GM12878 (cell line): Measurements from ENCODE around the gene DISC1. TPM values are rescaled to one million over a fixed set of nuclear protein-coding genes. Genes with fewer than 3 reads are reported as not detected.

Source experiments
- ATAC-seq: fragments of 200-7000 bp; cut with Tn5 transposase; 3 replicates; pipeline ENCODE4 v1.9.1; 2020; ENCODE audit warnings: mild to moderate bottlenecking, moderate library complexity
- BruUV-seq: library from RNA; stranded (reverse); fragments of 400-500 nt; replicated peaks from 2 replicates; lab custom pipeline; 2021; lab: Mats Ljungman, UMichigan
- CTCF ChIA-PET: fragments of 300-600 bp; sonication (Branson Sonifier 250); formaldehyde crosslinking; extraction: SDS; loops from one replicate; lab custom pipeline; 2021; ENCODE audit warnings: inconsistent platforms; lab: Yijun Ruan, JAX
- POLR2A ChIA-PET: fragments of 350-600 bp; formaldehyde crosslinking; extraction: SDS; loops from one replicate; lab custom pipeline; 2021; ENCODE audit warnings: inconsistent platforms; lab: Charles Lee
- RAD21 ChIA-PET: fragments of 300-600 bp; sonication (Branson Sonifier 250); formaldehyde crosslinking; loops from one replicate; lab custom pipeline; 2023; ENCODE audit warnings: antibody characterized with exemption; ENCODE audit not compliant: unreplicated experiment; lab: Charles Lee
- SMC1A ChIA-PET: fragments of 300-600 bp; sonication (Branson Sonifier 250); formaldehyde crosslinking; loops from one replicate; lab custom pipeline; 2023; ENCODE audit not compliant: unreplicated experiment, uncharacterized antibody; lab: Charles Lee
- DNase-seq: peaks from one replicate; pipeline ENCODE4 v3.0.0-alpha.2; 2011; ENCODE audit warnings: low read depth, low spot score
- FAIRE-seq: peaks from 3 replicates; lab custom pipeline; 2011; peaks lifted over from hg19 to GRCh38; lab: Jason Lieb, UNC
- H2AFZ ChIP-seq: 2 replicates; pipeline ENCODE4 v1.6.0; 2011; ENCODE audit warnings: low read depth, low read length, control low read depth; ENCODE audit not compliant: control insufficient read depth
- H3K27ac ChIP-seq: 2 replicates; pipeline ENCODE4 v1.5.1; 2011; ENCODE audit warnings: control low read depth; ENCODE audit not compliant: control insufficient read depth, insufficient read depth
- H3K27me3 ChIP-seq, 2 experiments: replicated peaks in 1 of 2; 2 replicates each; pipeline versions ENCODE4 v1.6.0 to v1.6.1; 2011; ENCODE audit warnings: low read length in 1 of 2; ENCODE audit not compliant: control insufficient read depth in 2 of 2, insufficient read depth in 2 of 2
- H3K36me3 ChIP-seq, 2 experiments: 2 replicates each; pipeline ENCODE4 v1.5.1; 2011; ENCODE audit warnings: low read length in 1 of 2; ENCODE audit not compliant: control insufficient read depth in 2 of 2, insufficient read depth in 2 of 2
- H3K4me1 ChIP-seq: 2 replicates; pipeline ENCODE4 v1.6.1; 2011; ENCODE audit warnings: mild to moderate bottlenecking, low read length, moderate library complexity, mixed read lengths; ENCODE audit not compliant: control insufficient read depth, insufficient read depth
- H3K4me2 ChIP-seq: 2 replicates; pipeline ENCODE4 v1.6.0; 2011; ENCODE audit warnings: control low read depth; ENCODE audit not compliant: control insufficient read depth, insufficient read depth
- H3K4me3 ChIP-seq: fragments of 200-600 bp; sonication (generic); 2 replicates; pipeline ENCODE4 v1.5.1; 2016
- H3K79me2 ChIP-seq: 2 replicates; pipeline ENCODE4 v1.6.0; 2011; ENCODE audit warnings: low read length; ENCODE audit not compliant: control insufficient read depth, insufficient read depth
- H3K9ac ChIP-seq: 2 replicates; pipeline ENCODE4 v1.8.0; 2011; ENCODE audit warnings: low read length, control low read depth, mixed read lengths; ENCODE audit not compliant: control insufficient read depth, insufficient read depth
- H3K9me3 ChIP-seq: replicated peaks from 3 replicates; pipeline ENCODE4 v1.5.1; 2011; ENCODE audit warnings: mild to moderate bottlenecking, low read length; ENCODE audit not compliant: control insufficient read depth, insufficient read depth
- H4K20me1 ChIP-seq: 2 replicates; pipeline ENCODE4 v1.6.0; 2011; ENCODE audit not compliant: control insufficient read depth, insufficient read depth
- CTCF ChIP-seq, 3 experiments: IDR thresholded peaks in 2 of 3; conservative IDR thresholded peaks in 1 of 3; 2 replicates each; pipeline ENCODE4 v1.5.1; 2011; ENCODE audit warnings: low read depth in 3 of 3, low read length in 3 of 3, mild to moderate bottlenecking in 3 of 3, control low read depth in 2 of 3, moderate library complexity in 2 of 3, inconsistent platforms in 1 of 3, mixed read lengths in 1 of 3; ENCODE audit not compliant: control insufficient read depth in 2 of 3, insufficient read depth in 1 of 3; ENCODE audit errors: extremely low read depth in 1 of 3
- POLR2A ChIP-seq: IDR thresholded peaks from 2 replicates; pipeline ENCODE4 v1.6.1; 2011; ENCODE audit warnings: low read depth, mild to moderate bottlenecking, low read length
- RAD21 ChIP-seq: IDR thresholded peaks from 2 replicates; pipeline ENCODE4 v1.6.1; 2011; ENCODE audit warnings: mild to moderate bottlenecking, low read depth, low read length, moderate library complexity; ENCODE audit not compliant: insufficient read depth
- RELA ChIP-seq: fragments of 450-650 bp; IDR thresholded peaks from 2 replicates; pipeline ENCODE4 v1.8.0; 2014; ENCODE audit warnings: borderline replicate concordance; ENCODE audit not compliant: partially characterized antibody
- SMC3 ChIP-seq: IDR thresholded peaks from 2 replicates; pipeline ENCODE4 v1.6.1; 2011; ENCODE audit warnings: low read length, improper control_type of control experiment, borderline replicate concordance
- YBX1 ChIP-seq: fragments of 450-650 bp; IDR thresholded peaks from 2 replicates; pipeline ENCODE4 v1.6.1; 2016; ENCODE audit warnings: antibody characterized with exemption
- ZNF24 ChIP-seq: fragments of 450-650 bp; IDR thresholded peaks from 2 replicates; pipeline ENCODE4 v1.6.1; 2017; ENCODE audit warnings: antibody characterized with exemption, mild to moderate bottlenecking
- WGBS: methylation state at CpG from one replicate; pipeline ENCODE4 v1.1.6; 2016; ENCODE audit warnings: low lambda C conversion rate; ENCODE audit not compliant: insufficient replicate concordance, insufficient coverage; ENCODE audit errors: missing lambda C conversion rate; 5-methylcytosine and 5-hydroxymethylcytosine counted together
- in situ Hi-C: fragments of 300-500 bp; cut with MboI; formaldehyde crosslinking; loops from 9 replicates; pipeline ENCODE4 v1.14.3; 2018; ENCODE audit warnings: mixed read lengths
- intact Hi-C: fragments of 100-400 bp; cut with micrococcal nuclease; formaldehyde crosslinking; loops from one replicate; pipeline ENCODE4 v1.14.2; 2022; ENCODE audit not compliant: unreplicated experiment
- polyA plus RNA-seq, 11 experiments: library from polyadenylated mRNA; depleted of rRNA in 4 of 11; unstranded in 6 of 11; stranded (reverse) in 5 of 11; fragments of >200 nt; fragmentation: Nextera tagmentation in 4 of 11; fragmentation: Illumina TruSeq in 1 of 11; extraction: Ambion mirVana in 4 of 11; extraction: Trizol in 1 of 11; gene quantifications; 1 replicate in 1 of 11; 2 replicates in 10 of 11; pipeline versions ENCODE4 v1.2.1 to v1.2.3, GENCODE V29; 2011 to 2016; ENCODE audit warnings: inconsistent platforms in 2 of 11, missing spikeins in 2 of 11, low read depth in 1 of 11
- total RNA-seq, 4 experiments: library from RNA; depleted of rRNA in 3 of 4; stranded (reverse); fragments of >200 nt in 3 of 4; fragmentation: Illumina TruSeq in 1 of 4; extraction: Trizol in 1 of 4; gene quantifications; 2 replicates each; pipeline versions ENCODE4 v1.2.1 to v1.2.3, GENCODE V29; 2013 to 2021
- TF ChIP-seq, protein P1 (sequence below): fragments of 450-650 bp; IDR thresholded peaks from 2 replicates; pipeline ENCODE4 v1.6.1; 2017; ENCODE audit warnings: borderline replicate concordance
- TF ChIP-seq, protein P2 (sequence below): fragments of 450-650 bp; IDR thresholded peaks from 2 replicates; pipeline ENCODE4 v1.6.1; 2017; ENCODE audit warnings: mild to moderate bottlenecking, low read depth, inconsistent platforms; ENCODE audit not compliant: poor library complexity, severe bottlenecking

The DISC1 gene
- total and polyA plus RNA-seq, 10 of the 15 experiments (the other 5 are each of a cell fraction or from before 2014, with no cell fraction given): 0.05 to 0.72 (median 0.19) TPM; not detected in 1

DNA sequence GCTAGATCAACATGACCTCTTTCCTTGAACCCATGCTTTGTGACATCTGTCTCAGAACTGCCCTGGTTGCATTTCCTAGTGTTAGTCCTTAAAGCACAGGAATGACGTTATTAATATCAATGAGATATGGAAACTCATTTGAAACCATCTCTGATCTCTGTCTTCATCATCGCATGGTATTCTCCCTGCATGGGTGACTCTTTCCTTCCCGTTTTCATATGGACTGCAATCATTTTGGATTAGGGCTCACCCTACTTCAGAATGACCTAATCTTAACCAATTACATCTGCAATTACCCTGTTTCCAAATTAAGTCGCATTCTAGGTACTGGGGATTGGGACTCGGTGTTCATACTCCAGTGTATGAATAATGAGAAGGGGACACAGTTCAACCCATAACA is 41.7 kb upstream of the DISC1 start:
- WGBS: 58% methylated on average over 5 of the region's 5 CpGs
- Histone ChIP-seq H3K4me1 (no peaks in the 10 kb centered on the region), H4K20me1 (no peaks in the 10 kb centered on the region), H3K27ac (no peak overlapping the region), H3K36me3 (no peaks in the 10 kb centered on the region), H3K27me3 (no peaks in the 10 kb centered on the region), H2AFZ (no peak overlapping the region), H3K9me3 (no peaks in the 10 kb centered on the region), H3K4me2 (no peak overlapping the region), H3K9ac (no peak overlapping the region), H3K4me3 (no peak overlapping the region), H3K79me2 (no peaks in the 10 kb centered on the region)
- no peak for ATAC-seq
- TF ChIP-seq RELA (no peak), ZNF24 (no peak), POLR2A (no peak)
- RAD21 ChIA-PET: interaction anchor here (1.2 to 1.8 kb wide), 2 partner anchors 226 to 228 kb away, joined by 3 to 7 read pairs; no protein-coding TSS in a partner anchor
- SMC1A ChIA-PET: interaction anchor here (1.5 kb wide), 1 partner anchor 228 kb away, joined by 5 read pairs; no protein-coding TSS in a partner anchor
- CTCF ChIA-PET: interaction anchor here (0.8 to 1.6 kb wide), 7 partner anchors 8 to 230 kb away, joined by 3 to 13 read pairs (median 4); no protein-coding TSS in a partner anchor
- no peak for DNase-seq
- POLR2A ChIA-PET: no interaction called here
- FAIRE-seq: no peak
- in situ Hi-C loops: loop anchor here (5.0 kb wide), 1 partner anchor 223 kb away; no protein-coding TSS in a partner anchor
- no TSS peak for BruUV-seq
- intact Hi-C loops: no loop called here

DNA sequence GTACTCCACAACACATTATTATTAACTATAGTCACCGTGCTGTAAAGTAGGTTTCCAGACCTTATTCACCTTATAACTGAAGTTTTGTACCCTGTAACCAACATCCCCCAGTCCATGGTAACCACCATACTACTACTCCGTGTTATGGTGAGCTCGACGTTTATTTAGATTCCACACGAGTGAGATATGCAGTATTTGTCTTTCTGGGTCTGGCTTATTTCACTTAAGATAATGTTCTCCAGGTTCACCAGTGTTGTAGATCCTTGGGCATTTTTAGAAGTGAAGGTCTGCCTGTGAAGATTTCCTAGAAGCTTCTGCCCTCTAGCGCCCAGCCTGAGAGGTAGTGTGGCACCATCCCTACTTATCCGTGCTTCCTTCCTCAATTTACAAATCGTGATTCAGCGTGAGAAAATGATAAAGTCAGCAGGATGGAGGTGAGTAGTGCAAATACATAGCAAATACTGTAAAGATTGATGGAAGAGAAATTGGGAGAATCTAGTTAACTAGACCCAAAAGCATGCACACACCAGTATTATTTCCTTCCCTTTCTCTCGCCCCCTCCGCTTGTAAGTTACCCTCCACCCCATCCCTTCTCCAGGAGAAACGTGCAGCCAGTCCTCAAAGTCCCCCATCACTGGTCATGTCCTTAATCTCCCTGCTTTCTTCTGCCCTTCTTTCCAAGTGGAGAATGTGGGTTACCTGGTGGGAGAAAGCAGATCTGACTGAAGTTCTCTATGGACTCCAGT is 36.0 kb upstream of the DISC1 start:
- intact Hi-C loops (loop anchor here (1.0 to 5.0 kb wide), 2 partner anchors 173 to 232 kb away; no protein-coding TSS in a partner anchor), in situ Hi-C loops (no loop called here)
- ATAC-seq: peak; percentile 93

More for the DNA sequence above, 36.0 kb upstream of the DISC1 start:
- H3K27ac ChIP-seq: no peak overlapping the region
- no peaks in the 10 kb centered on the region for H3K4me1 ChIP-seq
- no peak for DNase-seq
- H3K9me3 ChIP-seq: no peaks in the 10 kb centered on the region; the same call in 2 of the 3 replicates
- no peaks in the 10 kb centered on the region for H3K79me2 ChIP-seq
- no peak overlapping the region for H3K9ac ChIP-seq
- CTCF ChIA-PET: interaction anchor here (0.5 to 3.6 kb wide), 7 partner anchors 13 to 965 kb away, joined by 3 to 22 read pairs (median 5); no protein-coding TSS in a partner anchor
- no peak overlapping the region for H3K4me3 ChIP-seq
- peak; percentile 97 for FAIRE-seq
- POLR2A ChIA-PET: interaction anchor here (0.6 kb wide), 1 partner anchor 305 kb away, joined by 3 read pairs; no protein-coding TSS in a partner anchor
- no peak overlapping the region for H3K4me2 ChIP-seq
- H3K36me3 ChIP-seq: no peaks in the 10 kb centered on the region
- H4K20me1 ChIP-seq: no peaks in the 10 kb centered on the region
- H3K27me3 ChIP-seq: no peaks in the 10 kb centered on the region
- no TSS peak for BruUV-seq
- WGBS: 29% methylated on average over 12 of the region's 12 CpGs
- SMC1A ChIA-PET: interaction anchor here (0.9 to 2.4 kb wide), 3 partner anchors 8 to 375 kb away, joined by 3 to 5 read pairs (median 4); no protein-coding TSS in a partner anchor
- TF ChIP-seq, protein P1, sequence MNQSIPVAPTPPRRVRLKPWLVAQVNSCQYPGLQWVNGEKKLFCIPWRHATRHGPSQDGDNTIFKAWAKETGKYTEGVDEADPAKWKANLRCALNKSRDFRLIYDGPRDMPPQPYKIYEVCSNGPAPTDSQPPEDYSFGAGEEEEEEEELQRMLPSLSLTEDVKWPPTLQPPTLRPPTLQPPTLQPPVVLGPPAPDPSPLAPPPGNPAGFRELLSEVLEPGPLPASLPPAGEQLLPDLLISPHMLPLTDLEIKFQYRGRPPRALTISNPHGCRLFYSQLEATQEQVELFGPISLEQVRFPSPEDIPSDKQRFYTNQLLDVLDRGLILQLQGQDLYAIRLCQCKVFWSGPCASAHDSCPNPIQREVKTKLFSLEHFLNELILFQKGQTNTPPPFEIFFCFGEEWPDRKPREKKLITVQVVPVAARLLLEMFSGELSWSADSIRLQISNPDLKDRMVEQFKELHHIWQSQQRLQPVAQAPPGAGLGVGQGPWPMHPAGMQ: no peak
- TF ChIP-seq CTCF (IDR thresholded peaks at IDR 0.05 in 2 of 3, conservative IDR thresholded peaks at IDR 0.05 in 1 of 3; ENCODE audit: control insufficient read depth in 2 of 3, extremely low read depth in 1 of 3, insufficient read depth in 1 of 3, low read depth in 3 of 3, low read length in 3 of 3): peak; percentile 74 to 88 (median 80)
- TF ChIP-seq, protein P2, sequence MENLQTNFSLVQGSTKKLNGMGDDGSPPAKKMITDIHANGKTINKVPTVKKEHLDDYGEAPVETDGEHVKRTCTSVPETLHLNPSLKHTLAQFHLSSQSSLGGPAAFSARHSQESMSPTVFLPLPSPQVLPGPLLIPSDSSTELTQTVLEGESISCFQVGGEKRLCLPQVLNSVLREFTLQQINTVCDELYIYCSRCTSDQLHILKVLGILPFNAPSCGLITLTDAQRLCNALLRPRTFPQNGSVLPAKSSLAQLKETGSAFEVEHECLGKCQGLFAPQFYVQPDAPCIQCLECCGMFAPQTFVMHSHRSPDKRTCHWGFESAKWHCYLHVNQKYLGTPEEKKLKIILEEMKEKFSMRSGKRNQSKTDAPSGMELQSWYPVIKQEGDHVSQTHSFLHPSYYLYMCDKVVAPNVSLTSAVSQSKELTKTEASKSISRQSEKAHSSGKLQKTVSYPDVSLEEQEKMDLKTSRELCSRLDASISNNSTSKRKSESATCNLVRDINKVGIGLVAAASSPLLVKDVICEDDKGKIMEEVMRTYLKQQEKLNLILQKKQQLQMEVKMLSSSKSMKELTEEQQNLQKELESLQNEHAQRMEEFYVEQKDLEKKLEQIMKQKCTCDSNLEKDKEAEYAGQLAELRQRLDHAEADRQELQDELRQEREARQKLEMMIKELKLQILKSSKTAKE: peak; percentile 18
- no peak for TF ChIP-seq YBX1
- peak; percentile 85 for TF ChIP-seq SMC3
- peak; percentile 84 for TF ChIP-seq RAD21
- RAD21 ChIA-PET: no interaction called here
- no peak overlapping the region; the same call in 1 of the 2 replicates for H2AFZ ChIP-seq
